Fibroblast of skin of left quadriceps (primary cell): ENCODE data around the gene ABCG1.

Experiments
- DNase-seq, 2 experiments: peaks; one replicate each; pipeline ENCODE4 v3.0.0-alpha.2; 2013; ENCODE audit warnings: low read depth in 2 of 2

Gene ABCG1

DNA sequence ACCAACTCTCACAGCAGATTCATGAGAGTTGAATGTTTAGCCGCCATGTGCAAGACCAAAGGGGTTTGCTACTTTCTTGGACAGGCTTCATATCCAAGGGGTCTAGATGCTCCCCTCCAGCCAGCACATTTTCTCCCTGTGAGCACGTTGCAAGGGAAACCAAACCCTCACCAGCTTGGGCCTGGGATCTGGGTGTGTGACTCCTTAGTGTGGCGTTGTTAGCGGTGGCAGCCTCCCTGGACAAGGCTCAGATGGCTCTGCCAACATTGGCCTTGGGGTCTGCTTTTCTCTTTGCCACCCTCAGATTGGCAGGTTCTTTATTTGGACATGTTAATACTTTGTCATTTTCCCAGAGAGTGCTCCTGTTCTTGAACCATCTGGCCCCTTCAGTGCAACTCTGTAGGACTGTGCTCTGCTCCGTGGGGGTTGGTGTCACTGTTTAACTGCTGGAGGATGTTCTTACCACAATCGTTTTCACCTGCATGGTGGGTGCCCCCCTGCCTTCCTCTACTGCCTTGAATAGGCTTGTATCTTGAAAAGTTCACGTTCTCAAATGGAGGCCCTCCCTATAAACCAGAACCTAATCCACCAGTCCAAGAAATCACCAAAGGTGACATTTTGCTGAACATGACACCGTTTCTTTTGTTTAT, 13.4 kb downstream of the ABCG1 start:
- no peak for DNase-seq

DNA sequence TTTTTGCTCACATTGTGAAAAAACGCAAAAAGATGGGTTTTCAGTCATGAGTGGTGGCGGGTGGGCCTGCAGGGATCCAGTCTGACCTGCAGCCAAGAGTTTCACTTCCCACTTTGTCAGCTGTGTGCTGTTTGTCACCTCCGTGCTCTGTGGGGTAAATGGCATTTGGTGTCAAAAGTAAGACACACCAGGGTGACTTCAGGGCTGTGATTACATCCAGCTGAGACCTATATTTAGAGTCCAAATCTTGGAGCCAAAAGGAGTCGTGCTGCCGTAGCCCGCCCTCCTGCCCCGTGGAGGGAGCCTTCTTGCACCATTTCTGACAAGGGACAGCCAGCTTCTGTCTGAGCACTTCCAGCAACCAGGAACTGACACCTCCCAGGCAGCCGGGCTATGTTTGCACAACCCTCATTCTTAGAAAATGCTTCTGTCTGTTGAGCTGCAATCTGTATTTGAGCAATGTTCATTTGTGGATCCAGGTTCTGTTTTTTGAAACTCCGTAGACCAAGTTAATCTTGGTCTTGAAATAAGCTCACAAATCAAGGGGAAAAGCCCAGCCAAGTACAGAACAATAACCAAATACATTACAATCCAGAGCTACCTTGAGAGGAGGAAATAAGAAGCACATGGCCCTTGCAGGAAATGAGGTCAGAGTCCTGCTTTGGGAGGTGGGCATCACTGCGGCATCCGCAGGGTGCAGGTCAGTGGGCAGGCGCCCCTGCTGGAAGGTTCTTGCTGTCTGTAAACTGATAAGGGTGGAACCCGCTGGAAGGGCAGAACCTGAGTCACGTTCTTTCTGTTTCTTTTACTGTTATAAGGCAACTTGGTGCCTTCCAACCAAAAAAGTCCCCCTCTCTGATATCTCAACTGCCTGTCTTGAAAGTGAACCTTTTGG, 14.4 kb downstream of the ABCG1 start:
- DNase-seq = no peak

DNA sequence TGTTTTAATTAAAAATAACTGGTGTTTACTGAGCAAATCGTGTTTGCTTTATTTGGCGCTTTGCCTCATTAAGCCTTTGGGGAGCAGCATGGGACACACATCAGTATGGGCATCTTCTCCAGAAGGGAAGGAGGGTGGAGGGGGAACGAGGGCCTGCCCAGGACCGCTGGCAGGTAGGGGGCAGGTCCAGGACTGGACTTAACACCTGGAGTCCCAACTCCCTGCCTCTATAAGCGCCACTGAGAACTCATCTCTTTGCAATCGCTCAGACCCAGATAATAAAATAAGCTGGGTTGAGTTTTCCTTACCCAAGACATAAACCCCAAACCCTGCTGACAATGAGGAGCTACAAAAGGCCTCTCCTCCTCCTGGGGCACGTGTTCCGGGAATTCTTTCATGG, 15.1 kb downstream of the ABCG1 start:
- no peak for DNase-seq

DNA sequence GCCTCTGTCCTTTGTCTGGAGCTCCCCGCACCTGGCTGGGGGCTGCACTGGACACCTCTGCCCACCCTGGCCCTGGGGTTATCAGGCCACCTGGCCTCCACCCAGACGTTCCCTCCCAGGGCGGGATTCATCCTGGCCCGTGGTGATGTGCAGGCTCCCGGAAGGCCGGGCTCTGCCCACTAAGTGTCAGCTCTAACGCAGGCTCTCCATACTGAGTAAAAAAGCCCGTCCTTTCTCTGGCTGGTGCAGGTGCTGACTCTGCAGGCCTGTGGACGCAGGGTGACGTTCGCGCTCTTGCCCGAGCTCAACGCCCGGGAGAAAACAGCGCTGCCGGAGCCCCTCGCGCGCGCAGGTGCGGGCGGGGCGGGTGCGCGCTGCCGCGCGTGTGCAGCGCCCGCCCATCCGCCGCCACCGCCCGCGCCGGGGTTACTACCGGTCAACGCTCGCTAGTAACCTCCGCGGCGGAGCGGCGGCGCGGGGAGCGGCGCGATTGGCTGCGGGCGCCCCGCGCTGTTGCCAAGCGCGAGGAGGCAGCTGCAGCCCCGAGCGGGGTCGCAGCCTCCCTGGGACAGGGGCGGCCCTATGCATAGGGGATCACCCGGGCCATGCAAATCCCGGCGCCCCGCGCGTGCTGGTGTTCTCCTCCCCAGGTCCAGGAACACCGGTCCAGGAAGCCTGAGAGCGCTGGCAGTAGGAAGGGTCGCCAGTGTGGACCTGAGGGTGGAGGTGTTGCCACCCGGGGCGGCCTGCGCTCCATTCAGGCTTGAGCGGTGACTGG, 15.7 kb downstream of the ABCG1 start:
- no peak for DNase-seq

DNA sequence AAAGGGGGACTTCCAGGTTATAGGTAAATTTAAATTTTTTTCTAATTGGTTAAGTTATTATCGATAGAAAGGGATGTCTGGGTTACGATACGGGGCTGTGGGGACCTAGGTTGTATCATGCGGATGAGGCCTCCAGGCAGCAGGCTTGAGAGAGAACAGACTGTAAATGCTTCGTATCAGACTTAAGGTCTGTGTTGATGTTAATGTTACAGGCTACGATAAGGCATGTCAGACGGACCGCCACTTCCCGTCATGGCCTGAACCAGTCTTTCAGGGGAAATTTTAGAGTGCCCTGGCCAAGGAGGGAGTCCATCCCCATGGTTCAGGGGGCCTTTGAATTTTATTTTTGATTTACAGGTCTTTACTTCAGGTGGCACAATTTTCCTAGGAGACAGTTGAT, 16.7 kb downstream of the ABCG1 start:
- DNase-seq = no peak

DNA sequence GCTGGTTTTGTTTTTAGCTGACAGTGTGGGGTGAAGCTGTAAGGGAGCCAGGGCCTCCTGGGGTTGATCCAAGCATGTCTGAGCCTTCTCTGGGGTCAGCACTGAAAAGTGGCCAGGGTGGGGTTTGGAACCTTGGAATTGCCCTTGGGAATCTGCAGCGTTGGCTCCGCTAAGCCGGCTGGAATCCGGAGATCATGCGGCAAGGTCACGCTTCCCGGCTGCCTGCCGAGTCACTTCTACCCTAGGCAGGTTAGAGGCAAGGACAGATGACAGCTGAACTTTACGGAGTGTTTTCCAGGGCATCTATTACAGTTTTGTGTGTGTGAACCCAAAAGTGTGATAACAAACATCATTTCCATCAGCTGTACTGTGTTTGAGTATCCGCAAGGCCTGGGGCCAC, 17.1 kb downstream of the ABCG1 start:
- no peak for DNase-seq

DNA sequence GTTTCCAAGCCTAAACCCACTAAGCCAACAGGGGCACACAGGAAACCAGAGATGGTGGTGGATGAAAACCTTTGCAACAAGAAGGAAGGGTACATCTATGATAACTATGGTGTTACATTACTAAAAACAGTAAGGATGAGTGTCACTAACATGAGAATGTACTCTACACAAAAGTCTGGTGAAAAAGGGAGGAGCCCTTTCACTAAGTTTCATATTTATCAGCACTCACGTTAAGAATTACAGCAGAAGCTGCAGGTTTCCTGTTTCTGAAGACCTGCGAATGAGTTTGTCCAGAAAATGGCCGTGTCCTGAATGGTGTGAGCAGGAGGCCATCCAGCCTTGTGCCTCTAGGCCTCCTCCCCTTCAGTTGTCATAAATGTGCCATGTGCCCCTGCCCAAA, 17.8 kb downstream of the ABCG1 start:
- no peak for DNase-seq

DNA sequence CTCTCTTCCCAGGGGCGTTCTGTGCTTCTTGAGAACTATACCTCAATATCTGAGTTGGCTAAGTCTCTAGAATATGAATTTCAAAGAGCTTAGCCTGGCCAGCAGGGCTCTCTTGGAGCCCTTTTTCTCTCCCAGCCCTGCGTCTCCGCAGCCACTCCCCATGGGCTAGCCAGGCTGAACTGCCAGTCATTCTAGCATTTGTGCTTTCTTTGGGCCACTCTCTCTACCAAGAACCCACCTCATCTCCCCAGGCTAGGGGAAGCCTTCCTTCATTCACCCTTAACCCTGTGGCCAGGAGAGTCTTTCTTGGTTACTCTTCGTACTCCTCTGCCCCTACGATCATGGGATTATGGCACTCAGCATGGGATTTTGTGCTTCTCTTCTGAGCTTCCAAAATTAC, 18.2 kb downstream of the ABCG1 start:
- DNase-seq = no peak

DNA sequence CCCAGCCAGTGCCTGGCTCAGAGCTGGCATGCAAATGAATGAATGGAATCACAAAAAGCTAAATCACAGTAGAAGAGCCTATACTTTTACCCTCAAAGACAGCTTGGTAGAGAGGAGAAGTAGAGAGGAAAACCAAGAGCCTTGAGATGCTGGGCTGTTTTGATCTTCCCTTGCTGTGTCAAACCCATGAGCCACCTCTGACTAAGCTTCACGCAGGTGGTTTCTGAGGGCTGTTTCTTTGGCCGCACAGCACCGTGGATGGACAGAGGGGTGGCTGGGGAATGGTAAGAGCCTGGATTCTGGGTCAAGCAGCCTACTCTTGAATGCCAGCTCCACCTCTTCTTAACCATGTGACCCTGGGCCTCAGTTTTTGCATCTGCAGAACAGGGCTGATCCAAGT, 18.6 kb downstream of the ABCG1 start:
- DNase-seq = no peak

DNA sequence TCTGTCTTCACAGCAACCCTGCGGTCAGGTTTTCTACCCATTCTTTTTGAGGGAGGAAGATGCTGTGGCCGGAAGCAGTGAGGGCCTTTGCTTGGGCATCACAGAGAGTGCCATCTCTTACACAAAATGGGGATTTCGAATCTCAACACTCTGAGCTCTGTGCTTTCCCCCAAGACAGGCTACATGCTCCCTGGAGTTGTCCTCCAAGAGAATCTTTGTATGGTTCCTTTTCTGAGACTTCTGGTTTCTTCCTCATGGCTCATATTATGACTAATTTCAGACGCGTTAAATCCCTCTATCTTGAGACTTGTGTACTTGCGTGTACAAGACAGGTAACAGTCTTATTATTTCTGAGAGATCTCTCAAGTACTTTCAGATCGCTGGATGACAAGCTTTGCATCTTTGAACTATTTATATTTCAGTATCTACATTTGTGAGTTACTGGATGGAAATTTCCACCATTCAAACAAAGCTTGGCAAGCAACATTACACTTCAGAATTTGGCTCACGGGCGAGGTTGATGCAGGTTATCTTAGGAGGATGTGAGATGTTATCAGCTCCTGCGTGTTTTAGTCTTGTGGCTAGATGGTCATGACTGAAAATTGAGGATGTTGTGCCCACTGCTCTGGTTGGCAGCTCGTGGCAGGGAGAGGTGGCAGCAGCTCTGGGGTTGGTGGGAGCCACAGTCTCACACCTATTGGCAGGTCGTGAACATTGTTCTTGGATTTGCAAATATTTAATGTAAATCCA, 19.4 kb downstream of the ABCG1 start:
- DNase-seq = no peak

DNA sequence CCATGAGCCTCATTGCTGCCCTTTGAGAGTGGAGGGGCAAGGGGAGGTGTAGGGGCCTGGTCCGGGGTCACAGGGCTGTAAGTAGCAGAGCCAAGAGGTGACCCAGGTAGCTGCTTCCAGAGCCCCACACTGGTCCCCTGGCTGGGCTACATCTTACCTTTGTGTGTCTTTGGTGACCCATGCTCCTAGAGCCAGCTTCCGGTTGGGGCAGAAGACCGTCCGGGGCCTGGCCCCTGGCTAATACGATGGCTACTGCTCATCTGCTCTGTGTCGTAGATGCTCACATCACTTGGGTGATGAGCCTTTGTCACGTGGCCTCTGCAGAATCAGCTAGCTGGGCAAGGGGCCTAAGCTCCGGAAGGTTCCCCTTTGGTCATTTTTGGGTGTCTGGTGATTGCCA, 20.6 kb downstream of the ABCG1 start:
- DNase-seq = no peak

DNA sequence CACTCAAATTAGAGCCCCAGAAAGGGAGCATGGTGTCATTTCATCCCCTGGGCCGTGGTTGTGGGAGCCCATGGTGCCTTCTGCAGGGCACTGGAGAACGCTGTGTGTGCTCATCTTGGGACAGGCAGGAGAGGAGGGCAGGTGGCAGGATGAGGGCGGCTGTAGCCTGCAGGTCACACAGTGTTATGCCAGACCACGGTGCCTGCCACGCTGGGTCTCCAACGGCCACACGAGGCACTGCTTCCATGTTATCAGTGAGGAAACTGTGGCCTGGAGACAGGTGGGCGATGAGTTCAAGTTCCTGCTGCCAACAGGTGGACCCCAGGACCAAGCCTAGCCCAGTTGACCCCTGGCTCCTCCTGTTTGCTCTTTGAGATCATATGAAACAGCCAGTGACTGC, 21.0 kb downstream of the ABCG1 start:
- no peak for DNase-seq

DNA sequence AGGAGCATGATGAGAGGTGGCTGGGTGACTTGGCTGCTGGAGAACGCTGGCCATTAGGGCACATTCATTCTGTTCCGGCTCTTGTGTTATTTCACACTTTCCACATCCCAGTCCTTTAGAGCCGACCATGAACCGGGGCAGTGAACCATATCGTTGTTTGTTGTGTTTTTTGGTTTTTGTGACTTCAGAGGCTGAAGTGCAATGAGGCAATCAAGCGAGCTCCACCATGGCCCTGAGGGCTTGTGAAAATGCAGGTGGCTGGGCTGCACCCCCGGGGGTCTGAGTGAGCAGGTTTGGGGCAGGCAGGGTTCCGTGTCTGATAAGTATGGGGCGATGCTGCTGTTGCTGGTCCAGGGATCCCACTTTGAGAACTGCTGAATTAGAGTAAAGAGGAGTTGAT, 23.7 kb downstream of the ABCG1 start:
- no peak for DNase-seq

DNA sequence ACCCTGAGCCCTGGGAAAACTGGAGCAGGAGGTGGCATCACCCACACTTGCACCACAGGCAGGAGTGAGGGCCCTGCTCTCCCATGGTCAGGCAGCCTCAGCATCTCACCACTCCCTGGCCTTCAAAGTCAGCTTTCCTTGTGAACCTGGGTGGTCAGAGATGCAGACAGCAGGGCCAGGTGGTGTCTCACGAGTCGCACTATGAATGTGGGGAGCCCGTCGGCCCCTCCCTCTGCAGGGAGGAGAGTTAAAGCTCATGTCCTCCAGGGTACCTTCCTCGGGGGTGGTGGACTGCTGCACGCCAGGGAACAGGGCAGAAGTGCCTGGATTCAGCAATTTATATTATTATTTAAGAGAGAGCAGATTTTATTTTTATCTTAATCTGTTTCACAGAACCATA, 24.1 kb downstream of the ABCG1 start:
- no peak for DNase-seq

DNA sequence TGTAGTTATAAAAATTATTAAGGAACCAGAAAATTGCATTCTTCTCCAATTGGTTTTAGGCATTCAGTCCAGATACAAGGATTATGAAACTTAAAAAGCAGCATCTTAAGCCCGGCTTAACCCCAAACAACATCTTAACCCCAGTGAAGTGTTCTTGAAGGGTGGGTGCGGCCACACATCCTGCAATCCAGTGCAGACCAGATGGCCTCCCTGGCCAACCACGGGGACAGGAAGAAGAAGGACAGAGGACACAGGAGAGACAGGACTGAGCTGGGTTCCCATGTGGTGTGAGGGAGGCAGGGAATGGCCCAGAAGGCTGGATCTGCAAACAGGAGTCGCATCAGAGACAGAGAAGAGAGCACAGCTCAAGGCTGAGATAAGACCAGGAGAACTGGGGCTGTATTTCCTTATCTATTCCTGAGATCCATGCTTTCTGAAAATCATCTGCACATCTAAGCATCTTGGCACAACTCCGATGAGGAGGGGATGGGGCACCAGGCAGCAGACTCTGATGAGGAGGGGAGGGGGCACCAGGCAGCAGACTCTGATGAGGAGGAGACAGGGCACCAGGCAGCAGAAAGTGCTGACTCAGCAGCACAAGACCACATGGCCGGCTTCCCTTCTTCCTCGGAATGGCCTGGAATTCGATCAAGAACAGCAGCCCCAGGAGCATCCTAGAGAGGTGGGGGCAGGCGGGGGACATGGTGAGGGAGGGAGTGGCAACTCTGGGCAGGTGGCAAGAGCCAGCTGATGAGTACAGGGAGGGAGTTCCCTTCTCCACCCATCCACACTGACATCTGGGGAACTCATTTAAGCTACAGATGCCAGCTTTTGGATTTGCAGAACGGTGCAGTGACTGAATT, 26.6 kb downstream of the ABCG1 start:
- DNase-seq = no peak

DNA sequence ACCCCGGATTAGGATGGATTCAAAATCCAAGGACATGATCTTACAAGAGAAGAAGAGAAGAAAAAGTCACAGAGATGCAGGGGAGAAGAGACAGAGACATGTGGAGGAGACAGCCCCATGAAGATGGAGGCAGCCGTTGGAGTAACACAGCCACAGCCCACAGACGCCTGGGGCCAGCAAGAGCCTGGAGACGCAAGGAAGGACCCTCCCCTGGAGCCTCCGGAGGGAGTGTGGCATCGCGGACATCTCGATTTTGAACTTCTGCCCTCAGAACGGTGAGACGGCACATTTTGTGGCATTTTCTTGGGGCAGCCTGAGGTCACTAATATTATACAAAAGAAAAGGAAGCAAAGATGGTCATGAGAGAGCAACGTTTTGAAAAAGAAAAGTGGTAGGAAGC, 28.8 kb downstream of the ABCG1 start:
- no peak for DNase-seq

DNA sequence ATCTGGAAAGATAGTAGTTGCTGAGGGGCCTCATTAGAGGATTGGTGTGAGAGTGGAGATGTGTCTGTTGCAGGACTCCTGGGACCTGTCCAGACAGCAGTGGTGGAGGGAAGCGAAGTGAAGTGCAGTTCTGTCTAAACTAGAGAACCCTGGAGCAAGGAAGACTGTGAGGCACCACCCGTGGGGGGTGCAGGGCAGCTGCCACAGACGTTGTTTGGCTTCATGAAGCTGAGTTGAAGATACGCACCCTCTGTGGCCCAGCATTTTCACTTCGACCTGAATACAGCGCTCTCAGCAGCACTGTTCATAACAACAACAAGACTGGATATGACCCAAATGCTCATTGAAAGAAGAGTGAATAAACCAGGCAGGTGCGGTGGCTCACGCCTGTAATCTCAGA, 29.3 kb downstream of the ABCG1 start:
- DNase-seq = no peak

DNA sequence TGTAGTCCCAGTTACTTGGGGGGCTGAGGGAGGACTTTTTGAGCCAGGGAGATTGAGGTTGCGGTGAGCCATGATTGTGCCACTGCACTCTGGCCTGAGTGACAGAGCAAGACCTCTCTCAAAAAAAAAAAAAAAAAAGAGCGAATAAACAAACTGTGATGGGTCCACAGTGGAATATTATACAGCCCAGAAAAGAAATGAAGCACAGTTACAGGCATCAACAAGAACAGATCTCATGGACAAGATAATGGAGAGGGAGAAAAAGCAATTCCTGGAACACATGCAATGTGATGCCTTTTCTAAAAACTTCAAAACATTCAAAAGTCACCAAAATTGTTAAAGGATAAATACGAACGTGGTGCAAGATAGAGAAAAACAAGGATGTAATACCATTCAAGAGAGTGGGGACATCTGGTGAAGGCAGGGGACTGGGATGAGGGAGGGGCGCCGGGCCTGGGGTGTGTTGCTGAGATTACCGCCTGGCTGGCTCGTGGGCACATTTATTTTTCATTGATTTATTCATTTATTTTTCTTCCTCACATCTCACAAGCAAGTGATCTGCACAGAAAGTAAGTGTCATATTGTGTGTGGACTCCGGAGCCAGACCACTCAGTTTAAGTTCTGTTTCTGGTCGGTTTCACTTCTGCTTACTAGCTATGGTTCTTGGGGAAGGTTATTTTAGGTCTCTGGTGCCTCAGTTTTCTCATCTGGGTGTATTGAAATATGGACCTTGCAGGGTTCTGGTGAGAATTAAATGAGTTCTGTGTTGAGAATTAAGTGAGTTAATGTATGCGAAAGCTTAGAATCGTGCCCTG, 30.1 kb downstream of the ABCG1 start:
- no peak for DNase-seq

DNA sequence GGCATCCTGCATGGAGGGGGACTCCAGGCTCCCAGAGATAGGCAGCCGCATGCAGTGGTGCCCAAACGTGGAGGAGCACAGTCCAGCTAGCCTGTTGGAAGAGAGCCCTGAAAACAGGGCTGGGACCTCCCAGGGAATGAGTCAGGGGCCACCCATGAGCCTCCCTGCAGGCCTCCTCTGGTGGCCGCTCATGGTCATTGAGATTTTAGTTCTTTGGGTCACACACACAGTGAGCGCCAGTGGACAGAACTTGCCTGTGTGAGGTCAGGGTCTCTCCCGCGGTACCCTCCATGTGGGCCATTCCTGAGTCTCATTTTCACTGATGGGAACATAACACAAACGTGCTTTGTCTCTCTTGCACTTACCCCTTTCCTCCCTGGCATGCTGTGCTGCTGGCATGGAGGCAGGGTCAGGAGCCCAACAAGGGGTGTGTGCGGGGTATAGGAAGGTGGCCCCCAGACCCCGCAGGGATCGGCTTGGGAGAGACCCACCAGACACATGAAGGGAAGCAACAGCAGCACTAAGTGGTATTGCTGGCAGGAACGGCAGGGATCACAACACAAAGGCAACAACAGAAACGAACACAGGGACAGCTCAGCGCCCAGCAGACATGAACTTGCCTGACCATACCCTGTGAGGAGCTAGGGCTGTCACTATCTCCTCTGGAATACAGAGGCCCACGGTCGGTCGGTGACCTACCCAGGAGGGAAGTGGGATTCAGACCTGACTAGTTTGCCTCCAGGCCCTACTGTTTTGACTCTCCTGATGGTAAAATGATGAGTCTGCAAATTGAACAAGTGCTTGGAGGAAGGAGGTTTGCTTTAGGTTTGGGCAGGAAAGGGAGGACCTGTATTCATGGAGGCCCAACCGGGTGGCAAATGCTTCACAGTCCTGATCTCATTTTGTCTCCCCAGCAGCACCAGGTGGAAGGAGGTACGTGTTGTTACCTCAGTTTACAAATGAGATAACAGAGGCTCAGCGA, 31.8 kb downstream of the ABCG1 start:
- no peak for DNase-seq
